ENCODE data around the gene NT5DC2. TPM values are rescaled to one million over a fixed set of nuclear protein-coding genes. Genes with fewer than 3 reads are reported as not detected.
A peak's percentile ranks its signal among the peaks of the same experiment; 100 is the strongest.

The NT5DC2 gene
- total RNA-seq, 2 experiments from 2014 or later: 22.1 to 23.8 TPM

- Mint-ChIP-seq H3K27ac (peak overlapping the region; percentile 77), H3K4me3 (peak overlapping the region; percentile 94)
- peak; percentile 7 for DNase-seq
Measured at GRCh38 chr3:52535411-52536111, 1.9 kb upstream of the NT5DC2 start.

GRCh38 chr3:52534281-52535183 lies 875 bp upstream of the NT5DC2 start:
- CTCF ChIA-PET: no interaction called here
- H3K9me3 Mint-ChIP-seq: no peaks in the 10 kb centered on the region
- peak overlapping the region; percentile 75 for H3K4me3 Mint-ChIP-seq
- DNase-seq: peak; percentile 5
- H3K4me1 Mint-ChIP-seq: peaks cover 41% of the 10 kb centered on the region
- H3K27ac Mint-ChIP-seq: peak overlapping the region; percentile 77
- peaks cover 20% of the 10 kb centered on the region for H3K36me3 Mint-ChIP-seq (ENCODE audit: low read depth)
- no peaks in the 10 kb centered on the region for H3K27me3 Mint-ChIP-seq
- POLR2A ChIA-PET: no interaction called here

More at GRCh38 chr3:52535411-52536111, 1.9 kb upstream of the NT5DC2 start:
- ChIA-PET CTCF (interaction anchor here (0.8 to 1.0 kb wide), 2 partner anchors 9 to 16 kb away, joined by 3 to 5 read pairs; no protein-coding TSS in a partner anchor), POLR2A (interaction anchor here (0.5 kb wide), 1 partner anchor 743 kb away, joined by 4 read pairs; no protein-coding TSS in a partner anchor)
- Mint-ChIP-seq H3K4me1 (peaks cover 47% of the 10 kb centered on the region), H3K36me3 (ENCODE audit: low read depth) (peaks cover 22% of the 10 kb centered on the region), H3K27me3 (no peaks in the 10 kb centered on the region), H3K9me3 (no peaks in the 10 kb centered on the region)

GRCh38 chr3:52532838-52533622 lies 627 bp downstream of the NT5DC2 start:
- H3K4me3 Mint-ChIP-seq: peak overlapping the region; percentile 70
- no peaks in the 10 kb centered on the region for H3K9me3 Mint-ChIP-seq
- H3K36me3 Mint-ChIP-seq (ENCODE audit: low read depth): peaks cover 9% of the 10 kb centered on the region
- ChIA-PET POLR2A (no interaction called here), CTCF (no interaction called here)
- peaks cover 29% of the 10 kb centered on the region for H3K4me1 Mint-ChIP-seq
- DNase-seq: peak; percentile 37
- no peaks in the 10 kb centered on the region for H3K27me3 Mint-ChIP-seq
- H3K27ac Mint-ChIP-seq: no peak overlapping the region

DNA sequence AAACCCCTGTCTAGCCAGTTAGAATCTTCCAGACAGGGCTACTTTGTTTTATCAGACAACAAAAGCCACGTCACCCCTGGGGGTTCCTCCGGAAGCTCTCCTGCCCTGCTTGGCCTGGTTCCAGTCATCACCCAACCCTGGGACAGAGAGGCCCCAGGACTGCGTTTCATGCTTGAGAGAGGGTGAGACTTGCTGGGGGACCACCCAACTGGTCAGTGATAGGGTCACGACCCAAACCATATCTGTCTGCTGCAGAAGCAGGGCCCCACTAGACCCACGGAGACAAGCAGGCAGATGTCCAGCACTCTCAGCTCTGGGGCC lies 1.2 kb downstream of the NT5DC2 start:
- ChIA-PET CTCF (no interaction called here), POLR2A (no interaction called here)
- Mint-ChIP-seq H3K27me3 (no peaks in the 10 kb centered on the region), H3K27ac (no peak overlapping the region), H3K9me3 (no peaks in the 10 kb centered on the region), H3K4me3 (peak overlapping the region; percentile 70), H3K36me3 (ENCODE audit: low read depth) (peaks cover 3% of the 10 kb centered on the region), H3K4me1 (peaks cover 23% of the 10 kb centered on the region)
- no peak for DNase-seq

GRCh38 chr3:52531860-52532516 lies 1.7 kb downstream of the NT5DC2 start:
- Mint-ChIP-seq H3K9me3 (no peaks in the 10 kb centered on the region), H3K36me3 (ENCODE audit: low read depth) (peaks cover 2% of the 10 kb centered on the region), H3K27ac (no peak overlapping the region), H3K27me3 (no peaks in the 10 kb centered on the region), H3K4me1 (peaks cover 21% of the 10 kb centered on the region), H3K4me3 (peak overlapping the region; percentile 70)
- ChIA-PET CTCF (no interaction called here), POLR2A (no interaction called here)
- no peak for DNase-seq

DNA sequence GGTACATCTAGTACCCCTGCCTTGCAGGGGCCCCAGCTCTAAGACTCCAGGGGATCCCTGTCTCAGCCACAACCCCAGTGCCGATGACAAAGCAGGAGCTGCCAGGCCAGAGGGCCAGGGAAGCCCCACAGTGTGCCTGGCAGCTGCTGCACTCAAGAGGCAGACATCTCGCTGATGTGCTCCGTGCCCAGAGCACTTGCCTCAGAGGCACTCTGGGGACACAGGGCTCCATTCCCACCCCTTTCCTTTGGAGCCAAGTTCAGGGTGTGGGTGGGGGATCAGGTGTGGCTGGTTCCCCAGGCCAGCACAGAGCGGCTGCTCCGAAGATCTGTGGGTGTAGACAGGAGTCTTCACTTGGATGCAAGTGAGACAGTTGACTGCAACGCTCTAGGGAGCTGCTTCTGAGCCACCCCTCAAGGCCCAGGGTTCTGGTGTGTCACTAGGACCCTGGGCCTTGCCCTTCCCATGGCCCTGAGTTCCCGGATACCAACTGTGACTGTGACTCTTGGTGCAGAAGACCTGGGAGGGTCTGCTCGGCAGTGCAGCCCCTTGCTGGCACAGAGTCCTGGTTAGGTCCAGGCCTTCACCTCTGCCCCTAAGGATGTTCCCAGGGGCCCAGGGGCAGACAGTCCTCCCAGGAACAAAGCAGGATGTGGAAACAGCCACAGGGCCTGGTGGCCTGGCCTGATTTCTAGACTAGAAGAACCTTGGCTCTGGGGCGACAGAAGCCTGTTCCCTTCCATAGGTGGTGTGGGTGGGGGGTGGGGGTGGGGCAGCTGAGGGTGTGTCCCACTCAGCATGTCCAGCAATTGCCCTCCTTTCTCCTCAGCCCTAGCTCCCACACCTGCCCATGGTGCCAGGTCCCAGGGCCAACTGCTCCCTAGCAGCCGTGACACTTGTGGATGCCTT lies 2.5 kb downstream of the NT5DC2 start:
- DNase-seq: no peak
- Mint-ChIP-seq H3K4me3 (no peak overlapping the region), H3K27ac (peak overlapping the region; percentile 31), H3K4me1 (peaks cover 18% of the 10 kb centered on the region), H3K9me3 (no peaks in the 10 kb centered on the region), H3K36me3 (ENCODE audit: low read depth) (no peaks in the 10 kb centered on the region), H3K27me3 (no peaks in the 10 kb centered on the region)
- CTCF ChIA-PET: no interaction called here
- POLR2A ChIA-PET: no interaction called here

DNA sequence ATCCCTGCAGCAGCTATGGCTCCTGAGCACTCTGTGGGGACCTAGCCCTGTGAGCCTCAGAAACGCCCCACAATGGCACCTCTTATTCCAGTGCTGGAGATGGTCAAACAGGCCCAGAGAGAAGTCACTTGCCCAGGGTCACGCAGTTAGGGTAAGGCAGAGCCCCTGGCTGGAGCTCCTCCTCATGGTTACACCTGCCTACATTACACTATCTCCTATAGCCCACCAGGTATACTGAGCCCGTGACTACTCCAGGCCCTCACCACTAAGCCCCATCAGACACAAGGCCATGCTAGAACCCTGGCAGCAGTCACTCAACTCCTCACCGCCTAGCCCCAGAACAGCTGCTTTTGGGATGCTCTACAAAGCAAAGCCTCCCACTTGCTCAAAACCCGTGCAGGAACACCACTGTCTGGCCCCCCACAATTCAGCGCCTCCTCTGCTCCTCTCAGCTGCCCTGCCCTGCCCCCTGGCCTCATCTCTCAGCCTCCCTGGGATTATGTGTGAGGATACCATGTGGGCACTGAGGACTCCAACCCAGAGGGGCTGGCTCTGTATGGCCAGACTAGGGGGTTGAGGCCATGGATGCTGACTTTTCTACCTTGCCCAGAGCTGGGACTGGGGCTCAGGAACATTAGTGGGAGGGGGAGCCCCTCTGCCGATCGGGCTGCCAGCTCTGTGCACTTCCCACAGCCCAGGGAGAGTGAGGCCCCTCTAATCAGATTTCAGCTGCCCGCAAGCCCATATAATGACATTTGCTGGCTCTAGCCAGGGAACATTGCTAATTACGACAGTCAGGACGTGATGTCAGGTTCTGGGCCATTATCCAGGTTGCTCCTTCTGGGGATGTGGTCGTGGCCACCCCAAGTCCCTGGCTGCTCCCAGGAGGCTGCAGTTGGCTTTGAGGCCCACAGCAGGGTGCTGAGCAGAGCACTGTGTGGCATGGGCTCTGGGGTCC lies 4.0 kb downstream of the NT5DC2 start:
- H3K4me3 Mint-ChIP-seq: no peak overlapping the region
- H3K36me3 Mint-ChIP-seq (ENCODE audit: low read depth): no peaks in the 10 kb centered on the region
- ChIA-PET POLR2A (no interaction called here), CTCF (interaction anchor here (1.1 kb wide), 1 partner anchor 50 kb away, joined by 3 read pairs; no protein-coding TSS in a partner anchor)
- H3K27ac Mint-ChIP-seq: peak overlapping the region; percentile 9
- H3K4me1 Mint-ChIP-seq: peaks cover 6% of the 10 kb centered on the region
- no peaks in the 10 kb centered on the region for H3K27me3 Mint-ChIP-seq
- DNase-seq: no peak
- no peaks in the 10 kb centered on the region for H3K9me3 Mint-ChIP-seq

GRCh38 chr3:52528586-52529375 lies 4.9 kb downstream of the NT5DC2 start:
- Mint-ChIP-seq H3K36me3 (ENCODE audit: low read depth) (no peaks in the 10 kb centered on the region), H3K27ac (no peak overlapping the region), H3K4me3 (no peak overlapping the region), H3K4me1 (peaks cover 4% of the 10 kb centered on the region), H3K9me3 (no peaks in the 10 kb centered on the region), H3K27me3 (no peaks in the 10 kb centered on the region)
- CTCF ChIA-PET: interaction anchor here (1.1 kb wide), 1 partner anchor 49 kb away, joined by 3 read pairs; no protein-coding TSS in a partner anchor
- DNase-seq: no peak
- POLR2A ChIA-PET: no interaction called here

GRCh38 chr3:52527732-52528585 lies 5.7 kb downstream of the NT5DC2 start:
- DNase-seq: no peak
- Mint-ChIP-seq H3K4me3 (no peak overlapping the region), H3K4me1 (peaks cover 4% of the 10 kb centered on the region), H3K27ac (no peak overlapping the region), H3K36me3 (ENCODE audit: low read depth) (no peaks in the 10 kb centered on the region), H3K27me3 (no peaks in the 10 kb centered on the region), H3K9me3 (no peaks in the 10 kb centered on the region)
- CTCF ChIA-PET: interaction anchor here (1.4 kb wide), 1 partner anchor 39 kb away, joined by 3 read pairs; no protein-coding TSS in a partner anchor
- POLR2A ChIA-PET: no interaction called here

Data from activated CD4-positive, alpha-beta T cell treated with anti-CD3 and anti-CD28 coated beads, Interleukin-2, amount 10 ng/mL, durations not matched to agents 7 days and 5 days (primary cell).